ENCODE data around the gene NATD1. TPM values are rescaled to one million over a fixed set of nuclear protein-coding genes. Genes with fewer than 3 reads are reported as not detected.

The NATD1 gene
- total RNA-seq, 2 donors from 2014 or later: 16.5 to 26.3 TPM

DNA sequence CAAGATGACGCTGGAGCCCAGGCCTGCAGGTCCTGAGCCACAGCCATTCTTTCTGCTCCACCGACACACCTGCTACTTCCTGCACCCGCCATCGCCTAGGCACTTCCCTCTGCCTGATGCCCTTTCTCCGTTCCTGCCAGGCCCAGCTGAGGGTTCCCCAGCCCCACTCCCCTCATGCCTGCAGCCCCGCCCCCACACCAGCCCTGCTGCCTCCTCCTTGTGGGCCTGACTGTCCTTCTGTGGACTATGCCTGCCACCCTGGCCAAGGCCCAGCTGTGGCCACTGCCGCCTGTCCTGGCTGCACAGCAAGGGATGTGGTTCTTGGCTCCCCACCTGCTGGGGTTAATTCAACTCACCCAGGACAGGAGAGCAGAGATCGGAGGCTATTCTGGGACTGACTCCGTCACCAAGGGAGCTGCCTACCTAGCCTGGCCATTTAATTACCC, 7.5 kb downstream of the NATD1 start:
- DNase-seq (ENCODE audit: low spot score): no peak
- 76% methylated on average over 9 of the region's 9 CpGs for WGBS
- Histone ChIP-seq H3K4me3 (no peak overlapping the region), H3K27me3 (replicated peaks; ENCODE audit: insufficient read depth) (no peaks in the 10 kb centered on the region), H3K36me3 (no peaks in the 10 kb centered on the region), H3K27ac (no peak overlapping the region), H3K4me1 (replicated peaks) (no peaks in the 10 kb centered on the region), H3K9me3 (no peaks in the 10 kb centered on the region)
- intact Hi-C loops (cut with DNase I): loop anchor here (2.0 to 10.0 kb wide), 2 partner anchors 67 to 121 kb away; partner anchors contain the start of gene DHRS7B
- no peak for TF ChIP-seq POLR2AphosphoS5 (IDR thresholded peaks at IDR 0.05)
- TF ChIP-seq, protein P1, sequence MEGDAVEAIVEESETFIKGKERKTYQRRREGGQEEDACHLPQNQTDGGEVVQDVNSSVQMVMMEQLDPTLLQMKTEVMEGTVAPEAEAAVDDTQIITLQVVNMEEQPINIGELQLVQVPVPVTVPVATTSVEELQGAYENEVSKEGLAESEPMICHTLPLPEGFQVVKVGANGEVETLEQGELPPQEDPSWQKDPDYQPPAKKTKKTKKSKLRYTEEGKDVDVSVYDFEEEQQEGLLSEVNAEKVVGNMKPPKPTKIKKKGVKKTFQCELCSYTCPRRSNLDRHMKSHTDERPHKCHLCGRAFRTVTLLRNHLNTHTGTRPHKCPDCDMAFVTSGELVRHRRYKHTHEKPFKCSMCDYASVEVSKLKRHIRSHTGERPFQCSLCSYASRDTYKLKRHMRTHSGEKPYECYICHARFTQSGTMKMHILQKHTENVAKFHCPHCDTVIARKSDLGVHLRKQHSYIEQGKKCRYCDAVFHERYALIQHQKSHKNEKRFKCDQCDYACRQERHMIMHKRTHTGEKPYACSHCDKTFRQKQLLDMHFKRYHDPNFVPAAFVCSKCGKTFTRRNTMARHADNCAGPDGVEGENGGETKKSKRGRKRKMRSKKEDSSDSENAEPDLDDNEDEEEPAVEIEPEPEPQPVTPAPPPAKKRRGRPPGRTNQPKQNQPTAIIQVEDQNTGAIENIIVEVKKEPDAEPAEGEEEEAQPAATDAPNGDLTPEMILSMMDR (IDR thresholded peaks at IDR 0.05): no peak
- TF ChIP-seq POLR2A (IDR thresholded peaks at IDR 0.05): no peak

DNA sequence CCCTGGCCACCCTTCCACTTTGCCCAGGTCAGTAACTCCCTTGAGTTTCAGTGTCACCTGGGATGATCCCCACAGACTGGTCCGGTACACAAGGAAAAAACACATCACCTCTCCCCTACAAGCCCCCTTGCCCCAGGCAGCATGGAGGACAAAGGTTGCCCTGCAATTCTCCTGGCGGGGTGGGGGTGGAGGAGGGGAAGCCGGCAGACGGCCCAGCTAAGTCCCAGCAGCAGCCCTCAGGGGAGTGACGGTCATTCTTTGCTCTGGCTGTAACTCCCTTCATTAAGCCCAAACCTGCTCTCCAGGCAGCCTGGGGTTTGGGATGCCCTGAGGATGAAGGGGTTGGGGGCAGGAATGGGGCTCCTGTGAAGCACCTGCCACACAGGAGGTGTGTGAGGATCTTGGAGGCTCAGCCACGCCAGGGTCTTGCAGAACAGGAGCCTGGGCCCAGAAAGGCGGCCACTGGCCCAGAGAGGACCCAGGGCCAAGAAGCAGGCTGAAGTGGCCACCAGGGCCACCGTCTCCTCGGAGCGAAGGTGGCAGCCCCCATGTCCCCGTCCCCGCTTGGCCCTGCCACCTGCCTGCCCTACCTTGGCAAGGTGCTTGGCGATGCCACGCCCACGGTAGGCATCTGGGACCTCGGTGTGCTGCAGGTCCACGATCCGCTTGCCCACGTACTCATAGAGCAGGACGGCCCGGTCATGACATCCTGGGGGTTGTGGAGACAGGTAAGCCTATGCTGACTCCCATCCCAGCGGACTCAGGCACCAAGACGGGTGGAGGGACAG, 9.5 kb downstream of the NATD1 start:
- Histone ChIP-seq H3K4me3 (no peak overlapping the region), H3K4me1 (replicated peaks) (no peaks in the 10 kb centered on the region)
- 74% methylated on average over 23 of the region's 23 CpGs for WGBS

DNA sequence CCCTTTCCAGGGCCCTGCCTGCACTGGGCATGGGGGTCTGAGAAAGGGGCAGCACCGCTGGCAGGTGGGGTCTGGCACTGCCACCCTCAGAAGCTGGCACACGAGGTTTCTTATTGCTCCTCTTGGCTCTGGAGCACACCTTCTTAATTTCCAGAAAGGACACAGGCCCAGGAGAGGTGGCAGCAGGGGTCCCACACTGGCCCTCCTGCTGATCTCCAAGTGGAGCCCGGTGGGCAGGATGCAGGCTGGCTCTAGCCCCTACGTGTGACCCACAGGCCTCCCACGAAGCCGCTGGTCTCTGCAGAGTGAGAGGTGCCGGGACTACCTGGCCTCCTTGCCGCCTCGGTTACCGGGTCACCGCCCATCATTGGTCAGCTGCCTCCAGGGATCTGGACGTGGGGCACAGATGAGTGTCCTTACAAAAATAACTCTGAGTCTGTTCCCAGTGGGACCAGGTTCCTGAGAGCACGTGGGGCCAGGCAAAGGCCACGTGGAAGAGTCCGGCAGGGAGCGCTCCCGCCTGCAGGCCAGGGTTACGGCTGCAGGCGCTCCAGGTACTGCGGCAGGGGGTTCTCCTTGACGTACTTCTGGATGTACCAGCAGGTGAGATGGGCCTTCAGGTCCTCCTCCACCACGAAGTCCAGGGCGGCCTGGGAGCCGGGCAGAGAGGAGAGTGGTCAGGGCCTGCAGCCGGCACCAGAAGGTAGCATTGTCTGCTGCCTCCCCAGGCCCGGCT, 10.3 kb downstream of the NATD1 start:
- Histone ChIP-seq H3K27ac (no peak overlapping the region), H3K9me3 (no peaks in the 10 kb centered on the region), H3K4me1 (replicated peaks) (no peaks in the 10 kb centered on the region), H3K4me3 (no peak overlapping the region), H3K36me3 (no peaks in the 10 kb centered on the region), H3K27me3 (replicated peaks; ENCODE audit: insufficient read depth) (no peaks in the 10 kb centered on the region)
- no peak for DNase-seq (ENCODE audit: low spot score)
- intact Hi-C loops (cut with DNase I): loop anchor here (10.0 kb wide), 1 partner anchor 118 kb away; the partner anchor contains the start of gene DHRS7B
- no peak for TF ChIP-seq POLR2AphosphoS5 (IDR thresholded peaks at IDR 0.05)
- TF ChIP-seq, protein P1 (IDR thresholded peaks at IDR 0.05): no peak
- no peak for TF ChIP-seq POLR2A (IDR thresholded peaks at IDR 0.05)
- WGBS: 86% methylated on average over 26 of the region's 26 CpGs

More for the DNA sequence above, 9.5 kb downstream of the NATD1 start:
- DNase-seq (ENCODE audit: low spot score): no peak
- TF ChIP-seq POLR2AphosphoS5 (IDR thresholded peaks at IDR 0.05) (no peak), POLR2A (IDR thresholded peaks at IDR 0.05) (no peak)
- TF ChIP-seq, protein P1 (IDR thresholded peaks at IDR 0.05): no peak
- Histone ChIP-seq H3K27me3 (replicated peaks; ENCODE audit: insufficient read depth) (no peaks in the 10 kb centered on the region), H3K9me3 (no peaks in the 10 kb centered on the region), H3K27ac (no peak overlapping the region), H3K36me3 (no peaks in the 10 kb centered on the region)
- intact Hi-C loops (cut with DNase I): loop anchor here (2.0 to 10.0 kb wide), 2 partner anchors 65 to 119 kb away; partner anchors contain the start of gene DHRS7B

DNA sequence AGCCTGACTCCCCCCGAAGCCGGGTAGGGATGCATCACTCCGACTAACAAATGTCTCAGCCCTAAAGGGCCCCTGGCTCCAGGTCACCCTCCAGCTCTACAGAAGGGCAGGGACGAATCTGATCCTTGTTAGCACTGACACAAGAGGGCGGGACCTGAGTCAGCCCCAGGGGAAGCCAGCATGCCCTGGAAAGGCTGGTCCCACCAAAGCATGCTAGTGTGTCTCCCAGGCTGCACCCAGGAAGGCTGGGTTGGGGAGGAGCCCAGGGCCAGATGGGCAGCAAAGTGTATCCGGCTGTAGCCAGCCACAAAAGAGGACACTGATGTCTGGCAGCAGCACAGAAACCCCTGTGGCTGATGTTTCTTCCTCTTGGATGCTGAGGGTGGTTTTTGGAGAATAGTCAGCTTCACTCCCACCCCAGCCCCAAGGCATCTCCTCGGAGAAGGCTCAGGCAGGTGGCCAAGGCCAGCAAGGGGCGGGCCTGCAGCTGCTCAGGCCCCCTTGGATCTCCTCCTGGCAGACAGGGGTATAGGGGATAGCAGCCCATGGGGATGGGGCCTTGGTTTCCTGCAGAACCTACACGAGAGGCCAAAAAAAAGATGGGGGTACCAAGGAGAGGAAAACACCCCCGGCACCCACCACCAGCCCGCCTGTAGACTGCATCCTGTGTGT, 11.0 kb downstream of the NATD1 start:
- intact Hi-C loops (cut with DNase I): loop anchor here (10.0 kb wide), 1 partner anchor 117 kb away; the partner anchor contains the start of gene DHRS7B
- Histone ChIP-seq H3K27me3 (replicated peaks; ENCODE audit: insufficient read depth) (no peaks in the 10 kb centered on the region), H3K27ac (no peak overlapping the region), H3K4me1 (replicated peaks) (no peaks in the 10 kb centered on the region), H3K4me3 (no peak overlapping the region), H3K36me3 (no peaks in the 10 kb centered on the region), H3K9me3 (no peaks in the 10 kb centered on the region)
- TF ChIP-seq POLR2A (IDR thresholded peaks at IDR 0.05) (no peak), POLR2AphosphoS5 (IDR thresholded peaks at IDR 0.05) (no peak)
- TF ChIP-seq, protein P1 (IDR thresholded peaks at IDR 0.05): no peak
- WGBS: 64% methylated on average over 8 of the region's 11 CpGs
- DNase-seq (ENCODE audit: low spot score): no peak
